GM12801 (cell line): Measurements from ENCODE around the gene PNPLA2.

ENCODE experiments used
- CTCF ChIP-seq: IDR thresholded peaks from one replicate; pipeline ENCODE4 v1.5.1; 2011; ENCODE audit warnings: control low read depth; ENCODE audit not compliant: insufficient read length; ENCODE audit errors: extremely low read depth

The PNPLA2 gene

GRCh38 chr11:830295-831117, 11.8 kb downstream of the PNPLA2 start:
- no peak for TF ChIP-seq CTCF

- no peak for TF ChIP-seq CTCF
Measured at GRCh38 chr11:831118-831864, 12.6 kb downstream of the PNPLA2 start.

GRCh38 chr11:831961-832528, 13.3 kb downstream of the PNPLA2 start:
- no peak for TF ChIP-seq CTCF

- no peak for TF ChIP-seq CTCF
Measured at GRCh38 chr11:832529-833113, 13.9 kb downstream of the PNPLA2 start, which contains the start of gene CD151. Gene CD151, plus strand, starts transcription at chr11:832952. Its CDS starts 3,118 bp downstream, at chr11:836070.

- no peak for TF ChIP-seq CTCF
Measured at GRCh38 chr11:833114-833791, 14.5 kb downstream of the PNPLA2 start.

- TF ChIP-seq CTCF, result no peak
Measured at GRCh38 chr11:833849-834311, 15.2 kb downstream of the PNPLA2 start.
